GM12878 (cell line): ENCODE measurements around the gene RGS6. TPM values are rescaled to one million over a fixed set of nuclear protein-coding genes. Genes with fewer than 3 reads are reported as not detected.

Experiments
- ATAC-seq: fragments of 200-7000 bp; cut with Tn5 transposase; 3 replicates; pipeline ENCODE4 v1.9.1; 2020; ENCODE audit warnings: mild to moderate bottlenecking, moderate library complexity
- BruUV-seq: library from RNA; stranded (reverse); fragments of 400-500 nt; replicated peaks from 2 replicates; lab custom pipeline; 2021; lab: Mats Ljungman, UMichigan
- CTCF ChIA-PET: fragments of 300-600 bp; sonication (Branson Sonifier 250); formaldehyde crosslinking; extraction: SDS; loops from one replicate; lab custom pipeline; 2021; ENCODE audit warnings: inconsistent platforms; lab: Yijun Ruan, JAX
- POLR2A ChIA-PET: fragments of 350-600 bp; formaldehyde crosslinking; extraction: SDS; loops from one replicate; lab custom pipeline; 2021; ENCODE audit warnings: inconsistent platforms; lab: Charles Lee
- RAD21 ChIA-PET: fragments of 300-600 bp; sonication (Branson Sonifier 250); formaldehyde crosslinking; loops from one replicate; lab custom pipeline; 2023; ENCODE audit warnings: antibody characterized with exemption; ENCODE audit not compliant: unreplicated experiment; lab: Charles Lee
- SMC1A ChIA-PET: fragments of 300-600 bp; sonication (Branson Sonifier 250); formaldehyde crosslinking; loops from one replicate; lab custom pipeline; 2023; ENCODE audit not compliant: unreplicated experiment, uncharacterized antibody; lab: Charles Lee
- DNase-seq: peaks from one replicate; pipeline ENCODE4 v3.0.0-alpha.2; 2011; ENCODE audit warnings: low read depth, low spot score
- FAIRE-seq: peaks from 3 replicates; lab custom pipeline; 2011; peaks lifted over from hg19 to GRCh38; lab: Jason Lieb, UNC
- H2AFZ ChIP-seq: 2 replicates; pipeline ENCODE4 v1.6.0; 2011; ENCODE audit warnings: low read depth, low read length, control low read depth; ENCODE audit not compliant: control insufficient read depth
- H3K27ac ChIP-seq: 2 replicates; pipeline ENCODE4 v1.5.1; 2011; ENCODE audit warnings: control low read depth; ENCODE audit not compliant: control insufficient read depth, insufficient read depth
- H3K27me3 ChIP-seq, 2 experiments: replicated peaks in 1 of 2; 2 replicates each; pipeline versions ENCODE4 v1.6.0 to v1.6.1; 2011; ENCODE audit warnings: low read length in 1 of 2; ENCODE audit not compliant: control insufficient read depth in 2 of 2, insufficient read depth in 2 of 2
- H3K36me3 ChIP-seq, 2 experiments: 2 replicates each; pipeline ENCODE4 v1.5.1; 2011; ENCODE audit warnings: low read length in 1 of 2; ENCODE audit not compliant: control insufficient read depth in 2 of 2, insufficient read depth in 2 of 2
- H3K4me1 ChIP-seq: 2 replicates; pipeline ENCODE4 v1.6.1; 2011; ENCODE audit warnings: mild to moderate bottlenecking, low read length, moderate library complexity, mixed read lengths; ENCODE audit not compliant: control insufficient read depth, insufficient read depth
- H3K4me2 ChIP-seq: 2 replicates; pipeline ENCODE4 v1.6.0; 2011; ENCODE audit warnings: control low read depth; ENCODE audit not compliant: control insufficient read depth, insufficient read depth
- H3K4me3 ChIP-seq: fragments of 200-600 bp; sonication (generic); 2 replicates; pipeline ENCODE4 v1.5.1; 2016
- H3K79me2 ChIP-seq: 2 replicates; pipeline ENCODE4 v1.6.0; 2011; ENCODE audit warnings: low read length; ENCODE audit not compliant: control insufficient read depth, insufficient read depth
- H3K9ac ChIP-seq: 2 replicates; pipeline ENCODE4 v1.8.0; 2011; ENCODE audit warnings: low read length, control low read depth, mixed read lengths; ENCODE audit not compliant: control insufficient read depth, insufficient read depth
- H3K9me3 ChIP-seq: replicated peaks from 3 replicates; pipeline ENCODE4 v1.5.1; 2011; ENCODE audit warnings: mild to moderate bottlenecking, low read length; ENCODE audit not compliant: control insufficient read depth, insufficient read depth
- H4K20me1 ChIP-seq: 2 replicates; pipeline ENCODE4 v1.6.0; 2011; ENCODE audit not compliant: control insufficient read depth, insufficient read depth
- ASH2L ChIP-seq: fragments of 300-600, 200-600 bp; sonication (generic); IDR thresholded peaks from 2 replicates; pipeline ENCODE4 v1.6.1; 2017; ENCODE audit warnings: low read depth, mild to moderate bottlenecking, borderline replicate concordance
- FOS ChIP-seq: IDR thresholded peaks from 3 replicates; pipeline ENCODE4 v1.6.1; 2011; ENCODE audit warnings: borderline replicate concordance; ENCODE audit not compliant: insufficient read length; ENCODE audit errors: extremely low read depth
- JUND ChIP-seq: IDR thresholded peaks from 2 replicates; pipeline ENCODE4 v1.6.1; 2012; ENCODE audit warnings: low read depth, mild to moderate bottlenecking, low read length, improper control_type of control experiment, moderate library complexity
- NFYB ChIP-seq: IDR thresholded peaks from 2 replicates; pipeline ENCODE4 v1.6.1; 2011; ENCODE audit warnings: low read depth, mild to moderate bottlenecking, low read length, improper control_type of control experiment, moderate library complexity; ENCODE audit not compliant: insufficient read depth
- PAX8 ChIP-seq: fragments of 450-650 bp; IDR thresholded peaks from 2 replicates; pipeline ENCODE4 v1.6.1; 2017; ENCODE audit warnings: mild to moderate bottlenecking, moderate library complexity
- RBBP5 ChIP-seq: fragments of 200-600 bp; sonication (generic); conservative IDR thresholded peaks from 2 replicates; pipeline ENCODE4 v1.6.1; 2016
- YY1 ChIP-seq: IDR thresholded peaks from 2 replicates; pipeline ENCODE4 v1.6.1; 2011; ENCODE audit warnings: low read depth, mild to moderate bottlenecking, low read length
- WGBS: methylation state at CpG from one replicate; pipeline ENCODE4 v1.1.6; 2016; ENCODE audit warnings: low lambda C conversion rate; ENCODE audit not compliant: insufficient replicate concordance, insufficient coverage; ENCODE audit errors: missing lambda C conversion rate; 5-methylcytosine and 5-hydroxymethylcytosine counted together
- in situ Hi-C: fragments of 300-500 bp; cut with MboI; formaldehyde crosslinking; loops from 9 replicates; pipeline ENCODE4 v1.14.3; 2018; ENCODE audit warnings: mixed read lengths
- intact Hi-C: fragments of 100-400 bp; cut with micrococcal nuclease; formaldehyde crosslinking; loops from one replicate; pipeline ENCODE4 v1.14.2; 2022; ENCODE audit not compliant: unreplicated experiment
- polyA plus RNA-seq, 11 experiments: library from polyadenylated mRNA; depleted of rRNA in 4 of 11; unstranded in 6 of 11; stranded (reverse) in 5 of 11; fragments of >200 nt; fragmentation: Nextera tagmentation in 4 of 11; fragmentation: Illumina TruSeq in 1 of 11; extraction: Ambion mirVana in 4 of 11; extraction: Trizol in 1 of 11; gene quantifications; 1 replicate in 1 of 11; 2 replicates in 10 of 11; pipeline versions ENCODE4 v1.2.1 to v1.2.3, GENCODE V29; 2011 to 2016; ENCODE audit warnings: inconsistent platforms in 2 of 11, missing spikeins in 2 of 11, low read depth in 1 of 11
- total RNA-seq, 4 experiments: library from RNA; depleted of rRNA in 3 of 4; stranded (reverse); fragments of >200 nt in 3 of 4; fragmentation: Illumina TruSeq in 1 of 4; extraction: Trizol in 1 of 4; gene quantifications; 2 replicates each; pipeline versions ENCODE4 v1.2.1 to v1.2.3, GENCODE V29; 2013 to 2021
- TF ChIP-seq, protein P1 (sequence below): IDR thresholded peaks from 2 replicates; pipeline ENCODE4 v1.6.1; 2011; ENCODE audit warnings: low read depth, low read length, improper control_type of control experiment, borderline replicate concordance

The RGS6 gene
- total and polyA plus RNA-seq, 10 of the 15 experiments (the other 5 are each of a cell fraction or from before 2014, with no cell fraction given) = 3.9 to 18.1 (median 12.4) TPM

DNA sequence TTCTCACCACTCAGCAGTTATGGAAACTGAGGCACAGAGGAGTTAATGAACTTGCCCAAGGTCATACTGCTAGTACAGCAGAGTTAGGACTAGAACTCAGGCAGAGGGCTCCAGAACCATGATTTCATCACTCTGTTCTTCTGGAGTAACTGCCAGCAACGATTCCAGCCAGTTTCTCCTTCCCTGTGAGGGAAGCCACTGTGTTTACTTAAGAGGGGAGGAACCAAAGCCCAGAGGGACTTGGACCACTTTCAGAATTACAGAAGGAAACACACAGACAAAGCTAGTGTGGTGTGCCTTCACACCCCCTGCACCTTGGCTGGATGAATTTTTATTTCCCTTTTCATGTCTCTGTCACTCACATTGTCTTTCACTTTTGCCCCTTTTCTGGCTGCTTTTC, 563.4 kb downstream of the RGS6 start:
- TF ChIP-seq ASH2L = no peak
- no peak for TF ChIP-seq FOS
- TF ChIP-seq YY1 = no peak
- TF ChIP-seq, protein P1, sequence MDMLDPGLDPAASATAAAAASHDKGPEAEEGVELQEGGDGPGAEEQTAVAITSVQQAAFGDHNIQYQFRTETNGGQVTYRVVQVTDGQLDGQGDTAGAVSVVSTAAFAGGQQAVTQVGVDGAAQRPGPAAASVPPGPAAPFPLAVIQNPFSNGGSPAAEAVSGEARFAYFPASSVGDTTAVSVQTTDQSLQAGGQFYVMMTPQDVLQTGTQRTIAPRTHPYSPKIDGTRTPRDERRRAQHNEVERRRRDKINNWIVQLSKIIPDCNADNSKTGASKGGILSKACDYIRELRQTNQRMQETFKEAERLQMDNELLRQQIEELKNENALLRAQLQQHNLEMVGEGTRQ = no peak
- TF ChIP-seq PAX8 = no peak
- TF ChIP-seq JUND = no peak
- no peak for TF ChIP-seq RBBP5
- TF ChIP-seq NFYB = no peak
- H2AFZ ChIP-seq = no peak overlapping the region
- in situ Hi-C loops (no loop called here), intact Hi-C loops (no loop called here)
- H3K4me2 ChIP-seq = no peak overlapping the region
- H3K36me3 ChIP-seq = no peaks in the 10 kb centered on the region
- ChIA-PET CTCF (interaction anchor here (1.0 to 4.2 kb wide), 3 partner anchors 12 to 22 kb away, joined by 3 to 35 read pairs (median 4); no protein-coding TSS in a partner anchor), RAD21 (interaction anchor here (0.6 kb wide), 1 partner anchor 18 kb away, joined by 3 read pairs; no protein-coding TSS in a partner anchor), SMC1A (interaction anchor here (0.6 to 4.9 kb wide), 5 partner anchors 10 to 56 kb away, joined by 3 to 34 read pairs (median 6); no protein-coding TSS in a partner anchor), POLR2A (interaction anchor here (1.8 kb wide), 1 partner anchor 18 kb away, joined by 10 read pairs; no protein-coding TSS in a partner anchor)
- DNase-seq (no peak), ATAC-seq (no peak), FAIRE-seq (no peak)
- H4K20me1 ChIP-seq = no peaks in the 10 kb centered on the region
- 0% methylated on average over 1 of the region's 1 CpG for WGBS
- peaks cover 5% of the 10 kb centered on the region; the same call in 1 of the 2 replicates for H3K4me1 ChIP-seq
- no peak overlapping the region for H3K27ac ChIP-seq
- H3K27me3 ChIP-seq = no peaks in the 10 kb centered on the region
- no peaks in the 10 kb centered on the region for H3K79me2 ChIP-seq
- H3K4me3 ChIP-seq = no peak overlapping the region
- no TSS peak for BruUV-seq
- H3K9ac ChIP-seq = no peak overlapping the region
- peaks cover 18% of the 10 kb centered on the region for H3K9me3 ChIP-seq
